Fibroblast of skin of scalp (primary cell): ENCODE results near the gene ZNF709.
"Not testable (repeated sequence)": the region's sequence is repeated elsewhere in the genome, so short reads cannot be mapped to it uniquely, and the experiment has no call there.

Experiments
- DNase-seq: peaks from one replicate; pipeline ENCODE4 v3.0.0-alpha.2; 2013

Gene ZNF709

GRCh38 chr19:12450844-12451243 lies 33.8 kb downstream of the ZNF709 start:
- no peak for DNase-seq

GRCh38 chr19:12448808-12449207 lies 35.8 kb downstream of the ZNF709 start:
- no peak for DNase-seq

- DNase-seq, result peak; percentile 97
Measured at GRCh38 chr19:12440541-12441316, 43.9 kb downstream of the ZNF709 start, which contains the start of gene ZNF443. Gene ZNF443 (minus strand): TSS chr19:12441021. CDS start chr19:12440914, 107 bp downstream.

- DNase-seq, result not testable (repeated sequence)
Measured at GRCh38 chr19:12439686-12440540, 44.7 kb downstream of the ZNF709 start.

- not testable (repeated sequence) for DNase-seq
Measured at GRCh38 chr19:12430726-12431299, 53.8 kb downstream of the ZNF709 start.

GRCh38 chr19:12425888-12426274 lies 58.7 kb downstream of the ZNF709 start:
- no peak for DNase-seq

- DNase-seq, result no peak
Measured at GRCh38 chr19:12425236-12425887, 59.3 kb downstream of the ZNF709 start.

- not testable (repeated sequence) for DNase-seq
Measured at GRCh38 chr19:12417273-12417672, 67.3 kb downstream of the ZNF709 start.

GRCh38 chr19:12411893-12412292 lies 72.7 kb downstream of the ZNF709 start:
- DNase-seq, result no peak
